ENCODE data around the gene KRTAP2-1. TPM values are rescaled to one million over a fixed set of nuclear protein-coding genes. Genes with fewer than 3 reads are reported as not detected.
A peak's percentile ranks its signal among the peaks of the same experiment; 100 is the strongest.

Gene KRTAP2-1
- total and polyA plus RNA-seq, 2 of the 13 experiments (the other 11 are each of a cell fraction or from before 2014, with no cell fraction given): not detected

GRCh38 chr17:41009301-41009760 lies 37.8 kb downstream of the KRTAP2-1 start (continued):
- TF ChIP-seq ZBTB2 (CRISPR knock-in tag; IDR thresholded peaks at IDR 0.05; ENCODE audit: low read depth): no peak
- TF ChIP-seq, protein P1, sequence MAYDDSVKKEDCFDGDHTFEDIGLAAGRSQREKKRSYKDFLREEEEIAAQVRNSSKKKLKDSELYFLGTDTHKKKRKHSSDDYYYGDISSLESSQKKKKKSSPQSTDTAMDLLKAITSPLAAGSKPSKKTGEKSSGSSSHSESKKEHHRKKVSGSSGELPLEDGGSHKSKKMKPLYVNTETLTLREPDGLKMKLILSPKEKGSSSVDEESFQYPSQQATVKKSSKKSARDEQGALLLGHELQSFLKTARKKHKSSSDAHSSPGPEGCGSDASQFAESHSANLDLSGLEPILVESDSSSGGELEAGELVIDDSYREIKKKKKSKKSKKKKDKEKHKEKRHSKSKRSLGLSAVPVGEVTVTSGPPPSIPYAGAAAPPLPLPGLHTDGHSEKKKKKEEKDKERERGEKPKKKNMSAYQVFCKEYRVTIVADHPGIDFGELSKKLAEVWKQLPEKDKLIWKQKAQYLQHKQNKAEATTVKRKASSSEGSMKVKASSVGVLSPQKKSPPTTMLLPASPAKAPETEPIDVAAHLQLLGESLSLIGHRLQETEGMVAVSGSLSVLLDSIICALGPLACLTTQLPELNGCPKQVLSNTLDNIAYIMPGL (CRISPR knock-in tag; IDR thresholded peaks at IDR 0.05; ENCODE audit: borderline replicate concordance in 1 of 2, low read depth in 1 of 2): no peak; a peak in 1 of 4 replicates
- TF ChIP-seq HDAC1 (CRISPR knock-in tag; IDR thresholded peaks at IDR 0.05): peak; percentile 56; the same call in 1 of the 2 replicates
- TF ChIP-seq SNAPC2 (CRISPR knock-in tag; IDR thresholded peaks at IDR 0.05): no peak
- TF ChIP-seq ZNF7 (CRISPR knock-in tag; IDR thresholded peaks at IDR 0.05): no peak
- TF ChIP-seq MIER3 (CRISPR knock-in tag; IDR thresholded peaks at IDR 0.05; ENCODE audit: borderline replicate concordance): no peak
- no peak; the same call in 1 of the 2 replicates for TF ChIP-seq CREB1 (IDR thresholded peaks at IDR 0.05)
- TF ChIP-seq CREB1 (CRISPR knock-in tag; IDR thresholded peaks at IDR 0.05): peak; percentile 73
- TF ChIP-seq ESRRA (CRISPR knock-in tag; IDR thresholded peaks at IDR 0.05; ENCODE audit: low read depth): no peak
- peak; percentile 78; the same call in 1 of the 2 replicates for TF ChIP-seq IRF2 (CRISPR knock-in tag; IDR thresholded peaks at IDR 0.05)
- no peak for TF ChIP-seq PCBP1 (IDR thresholded peaks at IDR 0.05; ENCODE audit: borderline replicate concordance, low read depth, low read length)
- no peak for TF ChIP-seq NR3C1 (CRISPR knock-in tag; IDR thresholded peaks at IDR 0.05)
- TF ChIP-seq ZNF20 (CRISPR knock-in tag; IDR thresholded peaks at IDR 0.05): no peak
- TF ChIP-seq, protein P2, sequence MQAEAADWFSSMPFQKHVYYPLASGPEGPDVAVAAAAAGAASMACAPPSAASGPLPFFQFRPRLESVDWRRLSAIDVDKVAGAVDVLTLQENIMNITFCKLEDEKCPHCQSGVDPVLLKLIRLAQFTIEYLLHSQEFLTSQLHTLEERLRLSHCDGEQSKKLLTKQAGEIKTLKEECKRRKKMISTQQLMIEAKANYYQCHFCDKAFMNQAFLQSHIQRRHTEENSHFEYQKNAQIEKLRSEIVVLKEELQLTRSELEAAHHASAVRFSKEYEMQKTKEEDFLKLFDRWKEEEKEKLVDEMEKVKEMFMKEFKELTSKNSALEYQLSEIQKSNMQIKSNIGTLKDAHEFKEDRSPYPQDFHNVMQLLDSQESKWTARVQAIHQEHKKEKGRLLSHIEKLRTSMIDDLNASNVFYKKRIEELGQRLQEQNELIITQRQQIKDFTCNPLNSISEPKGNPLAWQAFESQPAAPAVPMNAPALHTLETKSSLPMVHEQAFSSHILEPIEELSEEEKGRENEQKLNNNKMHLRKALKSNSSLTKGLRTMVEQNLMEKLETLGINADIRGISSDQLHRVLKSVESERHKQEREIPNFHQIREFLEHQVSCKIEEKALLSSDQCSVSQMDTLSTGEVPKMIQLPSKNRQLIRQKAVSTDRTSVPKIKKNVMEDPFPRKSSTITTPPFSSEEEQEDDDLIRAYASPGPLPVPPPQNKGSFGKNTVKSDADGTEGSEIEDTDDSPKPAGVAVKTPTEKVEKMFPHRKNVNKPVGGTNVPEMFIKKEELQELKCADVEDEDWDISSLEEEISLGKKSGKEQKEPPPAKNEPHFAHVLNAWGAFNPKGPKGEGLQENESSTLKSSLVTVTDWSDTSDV (CRISPR knock-in tag; IDR thresholded peaks at IDR 0.05): no peak
- TF ChIP-seq FIP1L1 (IDR thresholded peaks at IDR 0.05; ENCODE audit: borderline replicate concordance, insufficient read depth, low read depth, low read length): no peak
- no peak for TF ChIP-seq ZFP36 (IDR thresholded peaks at IDR 0.05; ENCODE audit: borderline replicate concordance, low read depth, low read length, partially characterized antibody)
- no peak for TF ChIP-seq BORCS8-MEF2B (CRISPR knock-in tag; IDR thresholded peaks at IDR 0.05)
- TF ChIP-seq DDIT3 (CRISPR knock-in tag; IDR thresholded peaks at IDR 0.05): no peak
- TF ChIP-seq, protein P3, sequence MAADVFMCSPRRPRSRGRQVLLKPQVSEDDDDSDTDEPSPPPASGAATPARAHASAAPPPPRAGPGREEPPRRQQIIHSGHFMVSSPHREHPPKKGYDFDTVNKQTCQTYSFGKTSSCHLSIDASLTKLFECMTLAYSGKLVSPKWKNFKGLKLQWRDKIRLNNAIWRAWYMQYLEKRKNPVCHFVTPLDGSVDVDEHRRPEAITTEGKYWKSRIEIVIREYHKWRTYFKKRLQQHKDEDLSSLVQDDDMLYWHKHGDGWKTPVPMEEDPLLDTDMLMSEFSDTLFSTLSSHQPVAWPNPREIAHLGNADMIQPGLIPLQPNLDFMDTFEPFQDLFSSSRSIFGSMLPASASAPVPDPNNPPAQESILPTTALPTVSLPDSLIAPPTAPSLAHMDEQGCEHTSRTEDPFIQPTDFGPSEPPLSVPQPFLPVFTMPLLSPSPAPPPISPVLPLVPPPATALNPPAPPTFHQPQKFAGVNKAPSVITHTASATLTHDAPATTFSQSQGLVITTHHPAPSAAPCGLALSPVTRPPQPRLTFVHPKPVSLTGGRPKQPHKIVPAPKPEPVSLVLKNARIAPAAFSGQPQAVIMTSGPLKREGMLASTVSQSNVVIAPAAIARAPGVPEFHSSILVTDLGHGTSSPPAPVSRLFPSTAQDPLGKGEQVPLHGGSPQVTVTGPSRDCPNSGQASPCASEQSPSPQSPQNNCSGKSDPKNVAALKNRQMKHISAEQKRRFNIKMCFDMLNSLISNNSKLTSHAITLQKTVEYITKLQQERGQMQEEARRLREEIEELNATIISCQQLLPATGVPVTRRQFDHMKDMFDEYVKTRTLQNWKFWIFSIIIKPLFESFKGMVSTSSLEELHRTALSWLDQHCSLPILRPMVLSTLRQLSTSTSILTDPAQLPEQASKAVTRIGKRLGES (CRISPR knock-in tag; IDR thresholded peaks at IDR 0.05; ENCODE audit: borderline replicate concordance): no peak
- TF ChIP-seq HDAC6 (IDR thresholded peaks at IDR 0.05; ENCODE audit: low read depth, low read length): no peak
- TF ChIP-seq FOXJ3 (CRISPR knock-in tag; IDR thresholded peaks at IDR 0.05; ENCODE audit: borderline replicate concordance): peak; percentile 91

All from HepG2 (cell line).